ENCODE data around the gene GAS7.

Gene GAS7

DNA sequence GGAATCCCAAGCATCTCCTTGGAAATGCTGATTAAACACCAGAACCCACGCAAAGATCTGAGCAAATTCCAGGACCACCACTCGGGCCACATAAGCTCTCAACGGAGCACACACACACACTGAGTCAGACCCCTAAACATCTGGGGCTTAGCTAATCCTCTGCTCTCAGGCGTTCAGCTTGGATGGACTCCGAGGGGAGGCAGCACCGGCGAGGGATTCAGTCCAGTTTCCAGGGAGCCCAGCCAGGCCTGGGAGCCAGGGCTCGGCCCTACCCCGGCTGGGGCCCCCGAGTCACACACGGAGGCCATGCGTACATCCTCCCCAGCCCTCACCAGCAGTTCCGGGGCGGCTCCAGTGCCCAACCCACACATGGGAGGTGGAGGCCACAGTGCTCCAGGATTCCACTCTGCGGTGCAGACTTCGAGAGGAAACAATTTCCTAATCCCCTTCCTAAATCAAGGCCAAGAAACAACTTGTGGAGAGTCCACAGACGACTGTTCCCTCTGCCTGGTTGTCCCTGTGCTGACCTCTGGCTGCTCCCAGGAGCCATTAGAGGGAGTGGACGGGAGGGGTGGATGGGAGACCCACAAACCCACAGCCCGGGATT lies 70.5 kb downstream of the GAS7 start:
- DNase-seq, result no peak

DNA sequence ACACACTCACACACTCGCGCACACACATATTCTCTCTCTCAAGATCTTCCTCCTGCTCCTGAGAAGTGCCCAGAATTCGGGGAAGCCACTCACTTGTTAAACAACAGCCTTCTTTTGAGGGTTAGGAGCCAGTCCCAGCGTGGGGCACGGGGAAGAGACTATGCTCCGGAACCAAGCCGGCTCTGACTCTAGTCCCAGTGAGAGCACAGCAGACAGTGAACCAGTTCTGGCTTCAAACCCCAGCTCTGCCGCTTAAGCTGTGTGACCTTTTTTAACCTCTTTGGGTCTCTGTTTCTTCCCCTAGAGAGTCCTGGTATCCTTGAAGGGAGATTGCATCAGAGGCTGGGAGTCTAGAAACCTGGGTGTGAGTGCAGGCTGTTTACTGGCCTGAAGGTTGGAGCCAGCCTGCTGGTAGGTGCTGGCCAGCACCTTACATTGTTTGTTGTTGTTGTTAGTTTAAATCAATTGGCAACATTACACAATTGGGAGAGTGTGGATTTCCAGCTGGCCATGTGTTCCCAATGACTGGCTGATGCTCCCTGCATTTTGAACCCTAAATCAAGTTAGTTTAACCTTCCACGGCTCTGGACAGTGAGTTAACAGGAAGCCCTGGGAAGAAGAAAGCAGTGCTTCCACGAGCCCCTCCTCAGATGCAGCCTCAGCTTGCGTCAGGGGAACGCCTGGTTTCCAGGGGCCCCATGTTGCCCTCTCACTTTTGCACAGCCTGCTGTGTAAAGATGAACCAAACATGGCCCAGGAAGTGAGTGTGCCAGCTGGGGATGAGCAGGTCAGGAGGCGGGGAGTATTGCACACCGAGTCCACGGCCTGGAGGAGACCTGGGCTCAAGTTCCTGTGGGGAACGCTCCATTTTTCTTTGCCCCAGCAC lies 71.5 kb downstream of the GAS7 start:
- no peak for DNase-seq

DNA sequence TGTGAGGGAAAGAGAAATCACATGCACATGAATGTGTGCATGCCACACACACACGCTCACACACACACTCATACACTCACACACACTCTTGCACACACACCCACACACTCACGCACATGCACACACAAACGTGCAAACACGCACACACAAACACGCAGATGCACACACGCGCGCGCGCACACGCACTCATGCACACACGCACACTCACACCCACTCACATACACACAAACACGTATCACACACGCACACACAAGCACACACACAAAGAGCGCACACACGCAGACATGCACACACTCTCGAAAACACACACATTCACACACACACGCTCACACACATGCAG lies 72.2 kb downstream of the GAS7 start:
- DNase-seq, result no peak

DNA sequence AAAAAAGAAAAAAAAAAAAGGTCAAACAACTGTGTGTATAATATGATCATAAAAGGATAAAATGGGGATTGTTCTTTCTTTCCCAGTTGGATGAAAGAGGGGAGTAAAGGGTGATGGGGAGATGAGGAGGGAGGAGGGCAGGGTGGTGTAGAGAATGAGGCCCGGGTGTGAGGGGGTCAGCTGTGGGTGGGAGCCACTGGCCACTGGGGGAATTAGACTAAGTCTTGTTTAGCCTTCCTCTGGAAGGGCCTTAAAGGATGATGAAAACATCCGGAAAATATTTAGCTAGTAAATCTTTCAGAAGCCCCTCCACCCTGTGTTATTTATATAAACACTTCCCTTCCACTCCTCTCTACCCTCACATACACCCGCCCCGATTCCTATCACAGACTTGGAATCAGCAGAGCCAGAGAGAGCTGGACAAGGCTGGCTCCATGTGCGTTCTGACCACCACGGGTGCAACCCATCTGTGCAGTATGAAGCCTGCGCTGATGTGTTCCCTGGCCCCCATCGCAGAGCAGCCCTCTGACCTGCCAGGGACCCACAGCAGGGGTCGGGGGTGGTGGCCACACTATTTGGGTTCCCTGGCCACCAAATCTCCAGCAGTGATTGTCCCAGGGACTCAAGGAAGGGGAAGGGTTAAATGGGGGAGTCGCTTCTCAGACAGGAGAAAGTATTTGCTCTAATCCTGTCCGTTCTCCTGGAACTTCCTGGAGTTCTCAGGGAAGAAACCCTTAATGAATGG lies 72.7 kb downstream of the GAS7 start:
- no peak for DNase-seq

DNA sequence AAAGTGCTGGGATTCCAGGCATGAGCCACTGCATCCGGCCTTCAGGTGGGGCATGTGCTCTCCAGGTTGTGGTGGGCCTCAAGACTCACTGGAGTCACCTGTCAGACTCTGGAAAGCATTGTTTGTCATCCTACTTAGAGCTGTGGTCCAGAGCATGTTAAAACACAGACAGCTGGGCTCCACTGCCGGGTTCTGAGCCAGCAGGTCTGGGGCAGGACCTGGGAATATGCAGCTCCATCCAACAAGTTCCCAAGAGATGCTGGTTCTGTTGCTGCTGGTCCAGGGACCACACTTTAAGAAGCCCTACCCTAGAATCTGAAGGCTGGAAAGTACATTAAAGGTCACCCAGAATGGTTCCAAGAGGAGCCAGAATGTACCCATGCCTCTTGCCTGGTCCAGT lies 75.3 kb downstream of the GAS7 start:
- no peak for DNase-seq

DNA sequence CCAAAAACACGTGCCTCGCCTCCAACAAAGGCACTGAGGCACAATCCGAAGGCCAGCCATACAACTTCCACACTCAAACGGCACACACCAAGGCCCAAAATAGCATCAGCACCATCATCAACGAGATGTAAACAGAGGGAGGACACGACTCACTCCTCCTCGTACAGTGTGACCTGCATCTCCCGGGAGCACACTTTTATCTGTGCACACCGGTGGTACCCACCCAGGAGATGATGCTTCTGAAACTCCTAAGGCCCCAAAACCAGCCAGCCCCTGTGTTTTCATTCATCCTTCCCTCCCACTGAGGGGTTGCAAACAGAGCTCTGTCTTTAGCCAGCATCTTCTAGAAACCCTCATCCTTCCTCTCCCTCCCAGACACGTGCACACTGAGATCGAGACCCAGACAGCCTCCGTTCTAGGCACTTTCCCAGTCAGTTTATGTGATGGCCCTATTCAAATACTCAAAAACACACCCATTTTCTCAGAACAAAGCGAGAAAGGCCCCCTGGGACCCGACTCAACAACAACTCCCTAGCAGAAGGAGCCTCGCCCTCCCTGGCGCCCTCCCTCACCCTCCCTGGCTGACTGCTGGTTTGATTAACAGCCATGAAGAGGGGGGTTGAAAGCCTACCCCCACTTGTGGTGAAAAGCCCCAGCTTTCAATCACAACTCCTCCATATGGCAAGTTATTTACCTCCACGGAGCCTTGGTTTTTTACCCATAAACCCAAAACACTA lies 76.3 kb downstream of the GAS7 start:
- no peak for DNase-seq

DNA sequence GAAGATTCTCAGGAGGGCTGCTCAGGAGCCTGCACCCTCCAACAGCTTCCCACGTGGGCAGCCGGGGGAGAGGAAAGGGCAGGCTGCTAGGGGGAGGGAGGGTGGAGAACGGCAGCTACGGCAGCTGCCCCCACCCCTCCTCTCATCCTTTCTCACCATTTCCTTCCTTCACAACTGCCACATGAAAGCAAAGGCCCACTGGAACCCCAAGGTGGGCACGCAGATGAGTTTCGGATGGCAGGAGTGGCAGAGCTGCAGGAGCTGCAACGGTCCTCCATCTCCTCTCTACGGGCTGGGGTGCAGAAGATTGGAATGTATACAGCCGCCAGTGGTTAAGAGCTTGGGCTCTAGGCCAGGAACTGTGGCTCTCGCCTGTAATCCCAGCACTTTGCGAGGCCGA lies 77.7 kb downstream of the GAS7 start:
- DNase-seq, result no peak

DNA sequence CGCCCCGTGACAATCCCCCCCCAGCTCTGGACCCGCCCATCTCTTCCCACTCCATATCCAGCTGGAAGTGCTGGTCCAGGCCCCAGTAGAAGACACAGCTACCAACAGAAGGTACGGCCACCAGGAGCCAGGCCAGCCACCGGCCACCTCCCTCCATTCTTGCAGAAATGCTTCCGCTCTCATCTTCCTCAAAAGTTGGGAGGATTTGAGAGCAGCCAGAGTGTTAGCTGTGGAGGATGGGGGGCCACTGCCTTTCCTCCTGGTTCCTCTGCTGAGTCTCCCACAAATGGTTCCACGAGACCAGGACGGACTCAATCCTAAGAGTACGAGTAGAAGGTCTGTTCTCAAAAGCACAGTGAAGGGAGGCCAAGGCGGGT lies 78.3 kb downstream of the GAS7 start:
- no peak for DNase-seq

DNA sequence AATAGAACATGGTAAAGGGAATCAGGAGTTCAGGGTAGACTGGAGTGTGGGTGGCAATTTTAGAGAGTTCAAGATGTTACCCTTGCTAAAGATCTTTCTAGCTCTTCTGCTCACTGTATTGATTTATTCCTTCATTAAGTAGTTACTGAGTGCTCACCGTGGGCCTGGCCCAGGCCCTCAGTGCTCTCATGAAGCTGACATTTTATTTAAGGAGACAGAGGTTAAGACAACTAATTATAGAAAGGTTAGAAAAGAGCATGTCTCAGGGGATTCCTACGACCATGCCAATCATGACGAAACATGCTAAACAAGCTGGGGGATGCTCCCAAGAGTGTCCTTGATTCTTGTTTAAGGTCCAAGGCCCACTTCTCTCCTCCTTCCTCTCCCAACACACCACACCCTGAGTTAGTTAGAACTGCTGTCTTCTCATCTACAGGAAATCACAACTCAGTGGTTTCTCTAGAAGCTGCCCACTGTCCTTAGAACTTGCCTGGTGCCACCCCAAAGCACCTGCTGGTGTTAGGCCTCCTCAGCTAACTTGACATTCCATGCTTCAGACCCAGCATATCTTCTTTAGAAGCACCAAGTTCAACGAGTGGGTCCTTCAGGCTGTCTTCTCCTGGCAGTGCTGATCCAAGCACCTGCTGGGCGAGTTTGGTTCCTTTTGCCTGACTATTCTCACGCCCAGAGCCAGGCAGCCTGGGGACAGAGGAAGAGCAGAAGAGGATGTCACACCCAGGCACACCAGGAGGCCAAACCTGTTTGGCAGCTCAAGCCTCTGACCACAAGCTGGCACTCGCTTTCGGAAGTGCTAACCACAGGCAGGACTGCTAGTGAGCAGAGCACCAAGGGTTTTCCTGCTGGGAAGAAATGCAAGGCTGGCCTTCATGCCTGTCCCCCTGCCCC lies 79.0 kb downstream of the GAS7 start:
- no peak for DNase-seq

DNA sequence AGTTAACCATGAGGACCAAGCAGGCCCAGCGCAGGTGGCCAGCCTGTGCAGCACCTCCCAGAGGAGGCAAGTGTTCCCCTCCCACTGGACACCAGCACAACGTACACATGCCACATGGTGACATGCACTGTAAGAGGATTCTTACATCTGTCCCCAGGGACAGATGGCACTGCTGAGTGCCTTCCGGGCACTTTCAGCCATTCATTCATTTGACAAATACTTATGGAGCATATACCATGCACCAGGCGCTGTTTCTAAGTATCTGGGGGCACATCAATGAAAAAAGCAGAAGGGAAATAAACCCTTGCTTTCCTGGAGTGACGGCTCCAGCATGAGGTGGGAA lies 79.6 kb downstream of the GAS7 start:
- no peak for DNase-seq

DNA sequence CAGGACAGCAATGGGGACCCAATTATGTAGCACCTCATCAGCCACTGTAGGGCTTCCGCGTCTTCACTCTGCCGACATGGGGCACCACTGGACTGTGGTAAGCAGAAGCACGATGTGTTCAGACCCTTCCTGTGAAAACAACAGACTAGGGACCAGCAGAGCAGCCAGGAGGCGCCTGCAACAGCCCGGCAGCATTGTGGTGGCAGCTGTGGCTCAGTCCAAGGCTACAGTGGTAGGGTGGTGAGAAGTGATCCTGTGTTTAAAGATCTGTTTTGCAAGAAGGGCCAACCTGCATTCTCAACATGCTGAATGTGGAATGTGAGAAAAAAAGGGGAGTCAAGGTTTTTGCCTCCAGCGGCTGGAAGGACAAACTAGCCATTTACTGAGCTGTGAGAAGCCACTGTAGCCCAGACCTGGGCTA lies 80.8 kb downstream of the GAS7 start:
- DNase-seq, result no peak

DNA sequence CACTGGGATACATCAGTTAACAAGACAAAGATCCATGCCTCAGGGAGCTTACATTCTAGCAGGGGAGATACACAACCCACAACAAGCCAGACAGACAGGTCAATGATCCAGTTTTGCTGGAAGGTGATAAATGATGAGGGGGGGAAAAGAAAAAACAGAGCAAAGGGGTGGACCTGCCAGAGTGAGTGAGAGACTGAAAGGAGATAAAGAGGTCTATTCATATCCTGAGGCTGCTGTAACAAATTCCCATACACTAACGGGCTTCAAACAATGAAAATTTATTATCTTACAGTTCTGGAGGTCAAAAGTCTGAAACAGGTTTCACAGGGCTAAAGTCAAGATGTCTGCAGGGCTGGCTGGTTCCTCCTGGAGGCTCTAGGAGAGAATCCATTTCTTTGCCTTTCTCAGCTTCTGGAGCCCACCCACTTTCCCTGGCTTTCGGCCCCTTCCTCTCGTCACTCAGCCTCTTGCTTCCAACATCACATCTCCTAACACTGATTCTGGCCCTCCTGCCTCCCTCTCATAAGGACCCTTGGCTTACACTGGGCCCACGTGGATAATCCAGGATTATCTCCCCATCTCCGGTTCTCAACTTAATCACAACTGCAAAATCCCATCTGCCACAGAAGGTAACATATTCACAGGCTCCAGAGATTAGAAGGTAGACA lies 81.5 kb downstream of the GAS7 start:
- DNase-seq, result no peak

DNA sequence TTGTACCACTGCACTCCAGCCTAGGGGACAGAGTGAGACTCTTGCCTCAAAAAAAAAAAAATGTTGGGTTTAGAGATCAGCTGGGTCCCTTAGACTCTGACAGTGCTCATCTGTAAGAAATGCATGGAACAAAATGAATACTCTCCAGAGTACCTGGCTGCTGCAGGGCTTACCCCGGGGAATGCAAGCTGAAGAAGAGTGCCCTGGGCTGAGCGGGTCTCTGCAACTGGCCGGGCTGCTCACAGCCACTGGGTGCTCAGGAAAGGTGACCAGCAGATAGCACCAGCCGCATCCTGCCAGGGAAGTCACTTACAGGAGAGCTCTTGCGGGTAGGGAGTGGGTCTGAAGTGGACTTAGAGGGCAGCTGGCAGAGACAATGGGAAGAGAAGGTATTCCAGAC lies 82.1 kb downstream of the GAS7 start:
- DNase-seq, result no peak

DNA sequence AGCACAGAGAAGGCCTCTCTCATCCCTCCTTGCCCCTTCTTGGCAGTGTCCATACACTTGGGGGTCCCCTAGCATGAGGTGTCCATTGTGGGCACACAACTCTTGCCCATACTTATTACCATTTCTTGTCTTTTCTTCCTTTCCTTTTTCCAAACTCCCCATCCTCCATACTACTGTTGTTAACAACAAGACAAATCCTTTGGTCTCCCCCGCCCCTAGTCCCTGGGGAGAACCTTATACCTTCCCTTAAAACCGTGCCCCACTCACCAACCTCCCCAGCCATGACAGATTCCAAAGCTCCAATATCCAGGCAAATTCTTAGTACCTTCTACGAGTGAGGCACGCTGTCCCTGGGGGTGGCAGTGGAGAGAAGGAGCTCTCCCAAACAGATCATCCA lies 82.9 kb downstream of the GAS7 start:
- DNase-seq, result no peak

DNA sequence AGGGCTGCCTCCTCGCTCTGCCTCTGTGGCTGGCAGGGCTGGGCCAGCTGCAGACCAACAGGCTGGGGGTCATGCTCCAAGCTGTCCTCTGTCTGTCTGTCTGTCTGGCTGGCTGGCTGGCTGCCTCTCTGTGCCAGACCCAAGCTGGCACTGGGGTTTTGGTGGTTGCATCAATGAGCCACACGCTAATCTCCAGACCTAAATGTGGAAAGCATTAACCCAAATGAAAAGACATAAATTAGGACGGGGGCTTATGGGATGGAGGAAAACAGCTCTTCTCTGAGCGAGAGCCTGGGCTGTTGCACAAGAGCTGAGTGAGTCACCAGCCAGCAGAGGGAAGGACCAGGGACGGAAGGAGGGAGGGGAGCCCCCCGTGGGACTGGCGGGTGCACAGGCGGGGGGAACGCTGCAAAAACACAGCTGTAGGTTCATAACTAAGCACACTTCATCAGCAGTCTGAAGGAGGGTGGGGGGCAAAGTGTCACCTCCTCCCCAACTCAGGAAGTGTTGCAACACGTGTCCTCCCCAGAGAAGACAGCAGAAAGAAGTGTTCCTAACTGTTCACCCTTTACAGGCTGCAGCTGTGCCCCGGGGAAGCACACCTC lies 83.4 kb downstream of the GAS7 start:
- DNase-seq, result peak; percentile 15

DNA sequence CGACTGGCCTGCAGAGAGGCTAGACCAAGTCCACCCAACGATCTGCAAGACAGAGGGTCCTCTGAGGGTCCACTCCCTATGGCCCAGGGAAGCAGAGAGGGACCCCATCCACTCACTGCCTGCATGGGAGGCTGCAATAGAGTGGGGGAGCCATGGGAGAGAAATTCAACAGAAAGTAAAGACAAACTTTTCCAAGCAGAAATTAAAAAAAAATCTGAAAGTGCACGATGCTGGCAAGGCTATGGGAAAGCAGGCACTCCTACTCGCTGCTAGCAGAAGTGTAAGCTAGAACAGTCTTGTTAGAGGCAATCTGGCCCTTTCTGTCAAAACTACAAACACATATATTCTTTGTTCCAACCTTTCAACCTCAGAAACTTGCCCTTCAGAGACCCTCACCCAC lies 85.4 kb downstream of the GAS7 start:
- no peak for DNase-seq

DNA sequence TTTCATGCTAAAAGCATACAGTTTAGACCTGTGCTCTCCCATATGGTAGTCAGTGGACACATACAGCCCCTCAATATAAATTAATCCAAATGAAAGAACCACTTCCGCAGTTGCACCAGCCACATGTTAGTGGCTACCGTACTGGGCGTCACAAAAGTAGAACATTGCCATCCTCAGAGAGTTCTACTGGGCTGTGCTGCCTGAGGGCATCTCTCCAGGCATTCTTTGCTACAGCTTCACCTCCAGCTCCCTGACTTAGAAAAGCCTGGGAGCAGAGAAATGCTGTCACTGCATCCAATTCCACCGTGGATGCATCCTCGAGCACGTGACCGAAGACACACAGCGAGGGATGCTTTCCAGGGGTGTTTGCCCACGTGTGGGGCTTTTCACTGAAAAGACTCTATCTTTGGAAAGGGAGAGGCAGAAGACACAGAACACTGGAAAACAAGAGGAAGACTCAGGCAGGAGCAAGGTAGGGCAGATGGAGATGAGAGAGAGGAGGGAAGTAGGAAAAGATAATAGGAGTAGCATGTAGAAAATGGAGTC lies 86.4 kb downstream of the GAS7 start:
- DNase-seq, result no peak

DNA sequence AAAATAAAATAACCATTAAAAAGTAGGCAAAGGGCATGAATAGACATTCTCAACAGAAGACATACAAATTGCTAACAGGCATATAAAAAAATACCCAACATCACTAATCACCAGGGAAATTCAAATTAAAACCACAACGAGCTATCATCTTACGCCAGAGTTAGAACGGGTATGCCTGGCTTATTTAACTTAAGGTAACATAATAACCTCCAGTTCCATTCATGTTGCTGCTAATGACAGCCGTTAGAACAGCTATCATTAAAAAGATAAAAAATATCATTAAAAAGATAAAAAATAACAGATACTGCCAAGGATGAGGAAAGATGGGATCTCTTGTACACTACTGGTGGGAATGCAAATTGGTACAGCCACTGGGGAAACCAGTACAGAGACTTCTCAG lies 89.3 kb downstream of the GAS7 start:
- no peak for DNase-seq

DNA sequence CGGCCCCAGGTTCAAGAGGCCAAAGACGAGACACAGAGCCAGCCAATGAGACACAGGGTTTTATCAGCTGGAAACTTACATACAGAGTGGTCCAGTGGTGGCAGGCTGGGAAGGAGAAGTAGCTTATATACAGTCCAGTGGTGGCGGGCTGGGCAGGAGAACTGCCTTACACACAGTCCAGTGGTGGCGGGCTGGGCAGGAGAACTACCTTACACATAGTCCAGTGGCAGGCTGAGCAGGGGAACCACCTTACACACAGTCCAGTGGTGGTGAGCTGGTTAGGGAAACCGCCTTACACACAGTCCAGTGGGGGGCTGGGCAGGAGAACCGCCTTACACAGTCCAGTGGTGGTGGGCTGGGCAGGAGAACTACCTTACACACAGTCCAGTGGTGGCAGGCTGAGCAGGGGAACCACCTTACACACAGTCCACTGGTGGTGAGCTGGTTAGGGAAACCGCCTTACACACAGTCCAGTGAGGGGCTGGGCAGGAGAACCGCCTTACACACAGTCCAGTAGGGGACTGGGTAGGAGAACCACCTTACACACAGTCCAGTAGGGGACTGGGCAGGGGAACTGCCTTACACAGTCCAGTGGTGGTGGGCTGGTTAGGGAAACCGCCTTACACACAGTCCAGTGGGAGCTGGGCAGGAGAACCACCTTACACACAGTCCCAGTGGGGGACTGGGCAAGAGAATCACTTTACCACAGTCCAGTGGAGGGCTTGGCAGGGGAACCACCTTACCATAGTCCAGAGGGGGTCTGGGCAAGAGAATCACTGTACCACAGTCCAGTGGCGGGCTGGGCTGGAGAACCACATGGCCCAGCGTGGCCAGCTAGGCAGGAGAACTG lies 90.9 kb downstream of the GAS7 start:
- DNase-seq, result no peak

DNA sequence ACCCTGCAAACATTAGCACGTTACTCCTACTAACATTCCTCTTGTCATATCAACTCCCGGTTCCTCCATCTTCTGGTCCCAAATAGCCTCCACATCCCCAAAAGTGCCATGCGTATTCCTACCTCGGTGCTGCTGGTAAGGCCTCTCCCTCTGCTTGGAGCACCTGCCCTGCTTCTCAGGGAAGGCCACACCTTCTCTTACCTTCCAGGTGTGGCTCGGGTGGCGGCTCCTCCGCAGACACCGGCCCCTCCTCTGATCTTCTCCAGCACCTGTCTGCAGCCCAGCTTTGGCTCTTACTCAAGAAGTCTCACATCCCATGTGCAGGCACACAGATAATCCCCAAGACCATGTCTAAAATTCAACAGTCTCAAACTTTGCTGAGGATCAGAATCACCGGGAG lies 92.3 kb downstream of the GAS7 start:
- no peak for DNase-seq

Measured in stimulated activated naive CD4-positive, alpha-beta T cell treated with Interleukin-2 at 50 U/mL for 16 hours (primary cell).